K562 (cell line): Measurements from ENCODE around the gene ODF4. TPM values are rescaled to one million over a fixed set of nuclear protein-coding genes. Genes with fewer than 3 reads are reported as not detected.
A peak's percentile ranks its signal among the peaks of the same experiment; 100 is the strongest.

Experiments
- ATAC-seq: fragments of 200-7000 bp; cut with Tn5 transposase; 3 replicates; pipeline ENCODE4 v1.9.1; 2020; ENCODE audit warnings: moderate library complexity
- BruUV-seq: library from RNA; stranded (reverse); fragments of 400-500 nt; replicated peaks from 2 replicates; lab custom pipeline; 2021; lab: Mats Ljungman, UMichigan
- CTCF ChIA-PET: fragments of 300-600 bp; formaldehyde crosslinking; extraction: SDS; loops from one replicate; lab custom pipeline; 2021; ENCODE audit warnings: low intra/inter-chr PET ratio; lab: Yijun Ruan, JAX
- POLR2A ChIA-PET: fragments of 300-600, 350-650 bp; sonication (Branson Sonifier 250); formaldehyde crosslinking; extraction: SDS; loops from one replicate; lab custom pipeline; 2021; ENCODE audit warnings: antibody characterized with exemption, inconsistent platforms; lab: Yijun Ruan, JAX
- DNase-seq, 4 experiments: peaks; one replicate each; pipeline versions ENCODE4 v3.0.0 to v3.0.0-alpha.2; 2011 to 2018; ENCODE audit warnings: low spot score in 3 of 4, mixed read lengths in 3 of 4; ENCODE audit errors: extremely low read depth in 1 of 4
- FAIRE-seq: peaks from 2 replicates; lab custom pipeline; 2011; peaks lifted over from hg19 to GRCh38; lab: Jason Lieb, UNC
- H2AFZ ChIP-seq: 2 replicates; pipeline ENCODE4 v1.6.0; 2011; ENCODE audit warnings: low read depth, low read length, control low read depth, inconsistent platforms
- H3K27ac ChIP-seq: fragments of 200-600 bp; 3 replicates; pipeline ENCODE4 v1.8.0; 2011; ENCODE audit warnings: low read depth, mild to moderate bottlenecking, control low read depth, inconsistent platforms, low read length, moderate library complexity, mixed read lengths; ENCODE audit errors: extremely low read depth
- H3K27me3 ChIP-seq, 2 experiments: fragments of 300-600 bp in 1 of 2; 2 replicates in 1 of 2; 3 replicates in 1 of 2; pipeline versions ENCODE4 v1.6.0 to v1.8.0; 2011; ENCODE audit warnings: inconsistent platforms in 2 of 2, low read length in 2 of 2, mild to moderate bottlenecking in 1 of 2, mixed read lengths in 1 of 2, moderate library complexity in 1 of 2; ENCODE audit not compliant: control insufficient read depth in 2 of 2, insufficient read depth in 2 of 2
- H3K36me3 ChIP-seq: fragments of 300-600 bp; 3 replicates; pipeline ENCODE4 v1.8.0; 2011; ENCODE audit warnings: mild to moderate bottlenecking, low read length, inconsistent platforms; ENCODE audit not compliant: control insufficient read depth, insufficient read depth
- H3K4me1 ChIP-seq, 2 experiments: fragments of 200-600 bp in 1 of 2; replicated peaks in 1 of 2; 2 replicates in 1 of 2; 3 replicates in 1 of 2; pipeline versions ENCODE4 v1.5.1 to v1.8.0; 2011; ENCODE audit warnings: inconsistent platforms in 2 of 2, low read length in 2 of 2, mild to moderate bottlenecking in 1 of 2, mixed read lengths in 1 of 2, moderate library complexity in 1 of 2; ENCODE audit not compliant: control insufficient read depth in 2 of 2, insufficient read depth in 2 of 2
- H3K4me2 ChIP-seq: 2 replicates; pipeline ENCODE4 v1.6.1; 2011; ENCODE audit warnings: low read length, control low read depth, inconsistent platforms, mixed read lengths; ENCODE audit not compliant: insufficient read depth
- H3K4me3 ChIP-seq: fragments of 200-600 bp; sonication (generic), shearing (Covaris generic); 2 replicates; pipeline ENCODE4 v1.5.1; 2016; ENCODE audit warnings: control low read depth, inconsistent platforms
- H3K79me2 ChIP-seq: fragments of 200-600 bp; 3 replicates; pipeline ENCODE4 v1.8.0; 2011; ENCODE audit warnings: low read length, inconsistent platforms; ENCODE audit not compliant: control insufficient read depth, insufficient read depth
- H3K9ac ChIP-seq, 2 experiments: 2 replicates each; pipeline versions ENCODE4 v1.6.0 to v1.6.1; 2011; ENCODE audit warnings: low read depth in 2 of 2, low read length in 2 of 2, control low read depth in 1 of 2, inconsistent platforms in 1 of 2, mild to moderate bottlenecking in 1 of 2, mixed read lengths in 1 of 2; ENCODE audit not compliant: insufficient read depth in 1 of 2
- H3K9me1 ChIP-seq: one replicate; pipeline ENCODE4 v1.6.0; 2011; ENCODE audit warnings: inconsistent platforms, mild to moderate bottlenecking, low read length, moderate library complexity; ENCODE audit not compliant: control insufficient read depth, insufficient read depth
- H3K9me3 ChIP-seq: replicated peaks from 2 replicates; pipeline ENCODE4 v1.5.1; 2011; ENCODE audit warnings: low read depth, low read length, inconsistent platforms; ENCODE audit not compliant: control insufficient read depth, insufficient read depth
- H4K20me1 ChIP-seq: replicated peaks from 2 replicates; pipeline ENCODE4 v1.6.1; 2011; ENCODE audit warnings: low read length, inconsistent platforms, mixed read lengths; ENCODE audit not compliant: control insufficient read depth, insufficient read depth
- CBFB ChIP-seq: sonication (generic); formaldehyde crosslinking; IDR thresholded peaks from 2 replicates; pipeline ENCODE4 v1.4.0; 2020; ENCODE audit warnings: mild to moderate bottlenecking, missing genetic modification reagents
- CBX2 ChIP-seq: fragments of 200-600 bp; sonication (generic); IDR thresholded peaks from one replicate; pipeline ENCODE4 v1.6.1; 2012; ENCODE audit warnings: mild to moderate bottlenecking, low read length, inconsistent platforms; ENCODE audit not compliant: insufficient read depth, poor library complexity, severe bottlenecking
- CEBPG ChIP-seq, 3 experiments: fragments of 200-800 bp in 1 of 3; sonication (Bioruptor generic) in 1 of 3; sonication (generic) in 1 of 3; formaldehyde crosslinking in 1 of 3; IDR thresholded peaks in 2 of 3; conservative IDR thresholded peaks in 1 of 3; 2 replicates each; pipeline versions ENCODE4 v1.6.1 to v1.8.0; 2016 to 2022; ENCODE audit warnings: missing compliant biosample characterization in 2 of 3, missing genetic modification characterization in 2 of 3, mild to moderate bottlenecking in 1 of 3, missing genetic modification reagents in 1 of 3
- ETV6 ChIP-seq, 3 experiments: fragments of 150-350 bp in 1 of 3; sonication (generic) in 1 of 3; formaldehyde crosslinking in 1 of 3; IDR thresholded peaks; 2 replicates each; pipeline versions ENCODE4 v1.6.1 to v1.8.0; 2014 to 2022; ENCODE audit warnings: borderline replicate concordance in 2 of 3, low read depth in 2 of 3, antibody characterized with exemption in 1 of 3, low read length in 1 of 3, mild to moderate bottlenecking in 1 of 3, missing genetic modification reagents in 1 of 3
- EZH2 ChIP-seq: IDR thresholded peaks from 2 replicates; pipeline ENCODE4 v1.6.1; 2012; ENCODE audit warnings: low read depth, mild to moderate bottlenecking, inconsistent platforms, low read length, borderline replicate concordance
- MAFF ChIP-seq: IDR thresholded peaks from 2 replicates; pipeline ENCODE4 v1.6.1; 2012; ENCODE audit warnings: low read length, improper control_type of control experiment
- NFRKB ChIP-seq: fragments of 450-650 bp; IDR thresholded peaks from 2 replicates; pipeline ENCODE4 v1.6.1; 2016; ENCODE audit warnings: low read depth
- POLR2A ChIP-seq: fragments of 450-650 bp; conservative IDR thresholded peaks from 2 replicates; pipeline ENCODE4 v1.6.1; 2016
- SNIP1 ChIP-seq: fragments of 450-650 bp; IDR thresholded peaks from 2 replicates; pipeline ENCODE4 v1.7.1; 2017; ENCODE audit warnings: low read depth, mild to moderate bottlenecking
- ZNF282 ChIP-seq: sonication (generic); formaldehyde crosslinking; IDR thresholded peaks from 2 replicates; pipeline ENCODE4 v1.8.1; 2023; ENCODE audit warnings: missing genetic modification reagents
- ZNF644 ChIP-seq: fragments of 200-800 bp; sonication (Bioruptor generic); IDR thresholded peaks from 2 replicates; pipeline ENCODE4 v1.6.1; 2016; ENCODE audit warnings: low read depth, missing genetic modification characterization, missing compliant biosample characterization
- WGBS: fragments of 100-300 bp; shearing (Covaris generic); methylation state at CpG from one replicate; pipeline ENCODE4 v1.1.6; 2016; ENCODE audit warnings: low coverage, mixed read lengths; ENCODE audit not compliant: insufficient coverage; ENCODE audit errors: missing lambda C conversion rate; 5-methylcytosine and 5-hydroxymethylcytosine counted together
- in situ Hi-C: fragments of 300-500 bp; cut with MboI; formaldehyde crosslinking; loops from 4 replicates; pipeline ENCODE4 v1.15.0; 2018; ENCODE audit warnings: inconsistent platforms, mixed read lengths
- intact Hi-C: fragments of 100-400 bp; cut with micrococcal nuclease; formaldehyde crosslinking; loops from 2 replicates; pipeline ENCODE4 v1.14.2; 2022
- polyA plus RNA-seq, 8 experiments: library from polyadenylated mRNA; depleted of rRNA in 4 of 8; stranded (reverse) in 5 of 8; unstranded in 3 of 8; fragments of >200 nt; fragmentation: Nextera tagmentation in 2 of 8; fragmentation: Illumina TruSeq in 1 of 8; extraction: Ambion mirVana in 2 of 8; extraction: Trizol in 1 of 8; gene quantifications; 2 replicates each; pipeline versions ENCODE4 v1.2.1 to v1.2.3, GENCODE V29; 2011 to 2014; ENCODE audit warnings: inconsistent platforms in 1 of 8, missing spikeins in 1 of 8
- total RNA-seq, 7 experiments: library from RNA; depleted of rRNA in 6 of 7; stranded (reverse); fragments of >200 nt in 6 of 7; fragmentation: Illumina TruSeq in 2 of 7; extraction: Trizol in 2 of 7; gene quantifications; 2 replicates each; pipeline versions ENCODE4 v1.2.1 to v1.2.3, GENCODE V29; 2011 to 2021; ENCODE audit warnings: low replicate concordance in 1 of 7
- TF ChIP-seq, protein P1 (sequence below): fragments of 250-450 bp; sonication (Bioruptor Pico); IDR thresholded peaks from 2 replicates; pipeline ENCODE4 v1.4.0; 2020; ENCODE audit warnings: mild to moderate bottlenecking, moderate library complexity, borderline replicate concordance

Gene ODF4
- total and polyA plus RNA-seq, 9 of the 15 experiments (the other 6 are each of a cell fraction or from before 2014, with no cell fraction given) = not detected

DNA sequence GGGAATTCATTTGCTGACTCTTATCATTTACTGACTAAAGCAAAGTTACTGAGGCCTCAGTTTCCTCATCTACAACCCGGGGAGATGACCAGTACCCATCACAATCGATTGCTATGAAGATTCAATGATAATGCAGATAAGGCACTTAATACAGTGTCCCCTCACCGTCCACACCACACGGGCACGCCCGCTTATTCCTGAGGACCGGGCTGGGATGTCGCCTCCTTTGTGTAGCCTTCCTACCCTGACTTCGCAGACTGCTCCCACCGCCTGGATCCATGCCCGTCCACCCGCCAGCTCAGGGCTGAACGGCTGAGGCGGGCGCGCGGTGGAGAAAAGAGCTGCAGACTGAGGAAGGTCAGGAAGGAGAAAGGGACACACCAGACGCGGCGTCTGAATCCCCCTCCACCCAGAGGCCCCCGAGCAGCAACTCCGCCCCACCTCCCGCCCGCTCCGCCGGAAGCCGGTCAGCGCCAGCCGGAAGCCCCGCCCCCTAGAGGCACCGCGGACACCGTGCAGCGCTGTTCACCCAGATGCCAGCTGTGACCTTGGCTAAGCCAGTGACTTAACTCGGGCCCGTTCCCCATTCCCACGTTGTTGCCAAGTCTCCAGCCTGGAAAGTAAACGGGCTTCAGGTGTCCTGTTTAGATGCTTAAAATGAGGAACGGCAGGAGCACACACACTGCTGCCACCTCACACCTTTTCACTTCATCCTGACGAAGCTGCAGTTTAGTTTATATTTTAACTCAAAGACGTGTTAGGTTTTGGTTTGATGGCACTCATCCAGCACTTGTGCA, 36.8 kb downstream of the ODF4 start, which contains the start of gene KRABD2 (continued):
- TF ChIP-seq CEBPG (CRISPR knock-in tag; IDR thresholded peaks at IDR 0.05) (no peak), CEBPG (tag; conservative IDR thresholded peaks at IDR 0.05 in 1 of 2, IDR thresholded peaks at IDR 0.05 in 1 of 2) (no peak), ETV6 (IDR thresholded peaks at IDR 0.05; ENCODE audit: borderline replicate concordance in 1 of 2, low read depth in 2 of 2, low read length in 1 of 2) (no peak), ETV6 (CRISPR knock-in tag; IDR thresholded peaks at IDR 0.05; ENCODE audit: borderline replicate concordance) (no peak), NFRKB (no peak), EZH2 (no peak), SNIP1 (no peak), MAFF (no peak), CBFB (CRISPR knock-in tag) (no peak), CBX2 (no peak), POLR2A (peak; percentile 87)
- TF ChIP-seq, all 486 proteins: peak for 77

DNA sequence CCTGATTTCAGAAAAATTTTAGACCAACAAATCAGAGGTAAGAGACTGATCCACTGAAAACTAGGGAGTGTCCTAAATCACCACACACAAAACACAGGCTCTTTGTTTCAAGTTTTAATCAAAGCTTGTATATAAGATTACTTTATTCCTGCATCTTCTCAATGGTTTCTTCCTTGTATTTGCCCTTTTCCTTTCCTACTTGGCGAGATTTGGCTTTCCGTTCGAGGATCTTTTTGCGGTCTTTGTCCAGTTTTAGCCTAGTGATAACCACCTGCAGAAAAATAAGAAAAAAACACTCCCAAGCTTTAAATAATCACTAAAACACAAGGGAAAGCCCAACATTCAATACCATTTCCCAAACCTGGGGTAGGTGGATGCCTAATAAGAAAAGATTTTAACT, 37.8 kb downstream of the ODF4 start:
- TF ChIP-seq ZNF282 (CRISPR knock-in tag) (no peak), ZNF644 (tag) (no peak)
- TF ChIP-seq, protein P1, sequence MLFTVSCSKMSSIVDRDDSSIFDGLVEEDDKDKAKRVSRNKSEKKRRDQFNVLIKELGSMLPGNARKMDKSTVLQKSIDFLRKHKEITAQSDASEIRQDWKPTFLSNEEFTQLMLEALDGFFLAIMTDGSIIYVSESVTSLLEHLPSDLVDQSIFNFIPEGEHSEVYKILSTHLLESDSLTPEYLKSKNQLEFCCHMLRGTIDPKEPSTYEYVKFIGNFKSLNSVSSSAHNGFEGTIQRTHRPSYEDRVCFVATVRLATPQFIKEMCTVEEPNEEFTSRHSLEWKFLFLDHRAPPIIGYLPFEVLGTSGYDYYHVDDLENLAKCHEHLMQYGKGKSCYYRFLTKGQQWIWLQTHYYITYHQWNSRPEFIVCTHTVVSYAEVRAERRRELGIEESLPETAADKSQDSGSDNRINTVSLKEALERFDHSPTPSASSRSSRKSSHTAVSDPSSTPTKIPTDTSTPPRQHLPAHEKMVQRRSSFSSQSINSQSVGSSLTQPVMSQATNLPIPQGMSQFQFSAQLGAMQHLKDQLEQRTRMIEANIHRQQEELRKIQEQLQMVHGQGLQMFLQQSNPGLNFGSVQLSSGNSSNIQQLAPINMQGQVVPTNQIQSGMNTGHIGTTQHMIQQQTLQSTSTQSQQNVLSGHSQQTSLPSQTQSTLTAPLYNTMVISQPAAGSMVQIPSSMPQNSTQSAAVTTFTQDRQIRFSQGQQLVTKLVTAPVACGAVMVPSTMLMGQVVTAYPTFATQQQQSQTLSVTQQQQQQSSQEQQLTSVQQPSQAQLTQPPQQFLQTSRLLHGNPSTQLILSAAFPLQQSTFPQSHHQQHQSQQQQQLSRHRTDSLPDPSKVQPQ (CRISPR knock-in tag) = no peak
- Histone ChIP-seq H3K4me1 (peaks cover 16 to 17% of the 10 kb centered on the region in 2 experiments), H4K20me1 (peaks cover 14% of the 10 kb centered on the region; the same call in 1 of the 2 replicates), H3K27ac (no peak overlapping the region; the same call in 2 of the 3 replicates), H3K9ac (no peak overlapping the region), H2AFZ (no peak overlapping the region), H3K4me2 (0 out of 2 replicates have a peak overlapping the region, but pooled peaks have one; percentile 75), H3K9me3 (no peaks in the 10 kb centered on the region), H3K4me3 (no peak overlapping the region), H3K36me3 (peaks cover 62% of the 10 kb centered on the region), H3K79me2 (peaks cover 39% of the 10 kb centered on the region), H3K27me3 (no peaks in the 10 kb centered on the region), H3K9me1 (no peaks in the 10 kb centered on the region)
- ATAC-seq (no peak), FAIRE-seq (no peak), DNase-seq (no peak)
- in situ Hi-C loops (loop anchor here (25.0 kb wide), 1 partner anchor 1160 kb away; no protein-coding TSS in a partner anchor), intact Hi-C loops (loop anchor here (5.0 kb wide), 1 partner anchor 60 kb away; no protein-coding TSS in a partner anchor)
- no TSS peak for BruUV-seq
- WGBS = 83% methylated on average over 1 of the region's 4 CpGs
- POLR2A ChIA-PET = interaction anchor here (0.5 to 4.6 kb wide), 5 partner anchors 10 to 258 kb away, joined by 3 to 25 read pairs (median 3); no protein-coding TSS in a partner anchor
- CTCF ChIA-PET = no interaction called here
